AG04450 (cell line): Measurements from ENCODE around the gene TLE7. TPM values are rescaled to one million over a fixed set of nuclear protein-coding genes. Genes with fewer than 3 reads are reported as not detected.

Experiments
- CTCF ChIA-PET: fragments of 300-600, 350-600 bp; formaldehyde crosslinking; extraction: SDS; loops from one replicate; lab custom pipeline; 2022; ENCODE audit warnings: antibody characterized with exemption, inconsistent platforms; lab: Charles Lee
- POLR2A ChIA-PET: fragments of 350-600 bp; formaldehyde crosslinking; extraction: SDS; loops from one replicate; lab custom pipeline; 2021; ENCODE audit warnings: antibody characterized with exemption, inconsistent platforms; lab: Yijun Ruan, JAX
- DNase-seq: peaks from one replicate; pipeline ENCODE4 v3.0.0-alpha.2; 2011; ENCODE audit warnings: low read depth, low spot score
- H3K27ac ChIP-seq: one replicate; pipeline ENCODE4 v1.5.1; 2012; ENCODE audit warnings: low read depth, low read length, control low read depth
- H3K27me3 ChIP-seq: one replicate; pipeline ENCODE4 v1.6.0; 2012; ENCODE audit warnings: low read length; ENCODE audit not compliant: control insufficient read depth, insufficient read depth
- H3K4me3 ChIP-seq: 2 replicates; pipeline ENCODE4 v1.5.1; 2011; ENCODE audit warnings: mild to moderate bottlenecking, low read depth, low read length, control low read depth
- H3K9me3 ChIP-seq: 2 replicates; pipeline ENCODE4 v1.5.1; 2012; ENCODE audit warnings: low read length; ENCODE audit not compliant: control insufficient read depth, insufficient read depth
- polyA minus RNA-seq: library from RNA; depleted of rRNA, polyadenylated mRNA; stranded (reverse); fragments of >200 nt; gene quantifications from 2 replicates; pipeline ENCODE4 v1.2.3, GENCODE V29; 2011; rRNA and poly(A)+ RNA removed
- polyA plus RNA-seq: library from polyadenylated mRNA; depleted of rRNA; stranded (reverse); fragments of >200 nt; gene quantifications from 2 replicates; pipeline ENCODE4 v1.2.3, GENCODE V29; 2011; rRNA removed
- TF ChIP-seq, protein P1 (sequence below): IDR thresholded peaks from 2 replicates; pipeline ENCODE4 v1.5.1; 2011; ENCODE audit warnings: low read depth, low read length, control low read depth, inconsistent platforms

Gene TLE7
- polyA plus RNA-seq (not detected in 2 replicates), polyA minus RNA-seq (not detected in 2 replicates)

DNA sequence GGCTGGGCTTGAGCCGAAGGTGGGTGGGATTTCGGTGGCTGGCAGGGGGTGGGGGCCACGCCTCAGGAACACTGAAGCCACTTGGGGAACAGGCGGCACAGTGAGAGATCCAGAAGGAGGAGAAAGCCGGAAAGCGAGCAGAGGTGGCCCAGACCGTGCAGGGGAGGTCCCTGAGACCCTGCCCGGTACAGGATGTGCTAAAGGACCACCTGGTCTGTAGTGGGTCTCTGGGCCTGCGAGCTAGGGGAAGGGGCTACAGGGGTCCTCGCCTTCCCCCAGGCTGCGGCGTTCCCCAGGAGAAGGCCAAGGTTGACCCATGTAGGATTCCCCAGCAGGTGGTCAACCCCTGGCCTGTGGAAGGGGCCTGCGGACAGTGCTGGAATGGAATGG is at the start of gene TLE7:
TLE7 (minus strand) TSS at position 4 of the 390 bp plus-strand sequence. CDS start 8,730 bp downstream, outside the sequence.
- H3K4me3 ChIP-seq: no peak within 1 kb of the TSS
- no peak for DNase-seq
- no peak within 1 kb of the TSS for H3K27ac ChIP-seq
- H3K27me3 ChIP-seq: no peaks in the 10 kb centered on the region
- POLR2A ChIA-PET: no interaction called here
- CTCF ChIA-PET: no interaction called here
- H3K9me3 ChIP-seq: peaks cover 59% of the 10 kb centered on the region
- TF ChIP-seq, protein P1, sequence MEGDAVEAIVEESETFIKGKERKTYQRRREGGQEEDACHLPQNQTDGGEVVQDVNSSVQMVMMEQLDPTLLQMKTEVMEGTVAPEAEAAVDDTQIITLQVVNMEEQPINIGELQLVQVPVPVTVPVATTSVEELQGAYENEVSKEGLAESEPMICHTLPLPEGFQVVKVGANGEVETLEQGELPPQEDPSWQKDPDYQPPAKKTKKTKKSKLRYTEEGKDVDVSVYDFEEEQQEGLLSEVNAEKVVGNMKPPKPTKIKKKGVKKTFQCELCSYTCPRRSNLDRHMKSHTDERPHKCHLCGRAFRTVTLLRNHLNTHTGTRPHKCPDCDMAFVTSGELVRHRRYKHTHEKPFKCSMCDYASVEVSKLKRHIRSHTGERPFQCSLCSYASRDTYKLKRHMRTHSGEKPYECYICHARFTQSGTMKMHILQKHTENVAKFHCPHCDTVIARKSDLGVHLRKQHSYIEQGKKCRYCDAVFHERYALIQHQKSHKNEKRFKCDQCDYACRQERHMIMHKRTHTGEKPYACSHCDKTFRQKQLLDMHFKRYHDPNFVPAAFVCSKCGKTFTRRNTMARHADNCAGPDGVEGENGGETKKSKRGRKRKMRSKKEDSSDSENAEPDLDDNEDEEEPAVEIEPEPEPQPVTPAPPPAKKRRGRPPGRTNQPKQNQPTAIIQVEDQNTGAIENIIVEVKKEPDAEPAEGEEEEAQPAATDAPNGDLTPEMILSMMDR: no peak

DNA sequence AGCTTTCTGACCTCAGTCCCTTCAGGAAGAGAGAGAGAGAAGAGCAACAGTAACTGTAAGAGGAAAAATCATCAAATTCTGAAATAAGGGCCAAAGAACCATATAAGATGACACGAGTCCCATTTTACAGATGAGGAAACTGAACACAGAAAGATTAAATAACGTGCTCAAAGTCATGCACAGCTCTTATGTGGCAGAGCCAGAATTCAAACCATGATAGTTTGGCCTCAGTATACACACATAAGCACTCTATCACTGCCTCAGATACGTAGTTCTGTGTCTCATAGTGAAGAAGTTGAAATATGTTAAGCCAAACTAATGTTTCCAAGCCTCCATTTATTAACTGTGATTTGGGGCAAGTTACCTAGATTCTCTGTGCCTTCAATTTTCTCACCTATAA is 49.2 kb upstream of the TLE7 start:
- TF ChIP-seq, protein P1: no peak
- no peaks in the 10 kb centered on the region for H3K27me3 ChIP-seq
- DNase-seq: no peak
- no peaks in the 10 kb centered on the region; the same call in 1 of the 2 replicates for H3K9me3 ChIP-seq
- H3K4me3 ChIP-seq: no peak overlapping the region
- CTCF ChIA-PET: interaction anchor here (15.0 kb wide), 1 partner anchor 80 kb away, joined by 316 read pairs; no protein-coding TSS in a partner anchor
- H3K27ac ChIP-seq: no peak overlapping the region
- POLR2A ChIA-PET: no interaction called here

DNA sequence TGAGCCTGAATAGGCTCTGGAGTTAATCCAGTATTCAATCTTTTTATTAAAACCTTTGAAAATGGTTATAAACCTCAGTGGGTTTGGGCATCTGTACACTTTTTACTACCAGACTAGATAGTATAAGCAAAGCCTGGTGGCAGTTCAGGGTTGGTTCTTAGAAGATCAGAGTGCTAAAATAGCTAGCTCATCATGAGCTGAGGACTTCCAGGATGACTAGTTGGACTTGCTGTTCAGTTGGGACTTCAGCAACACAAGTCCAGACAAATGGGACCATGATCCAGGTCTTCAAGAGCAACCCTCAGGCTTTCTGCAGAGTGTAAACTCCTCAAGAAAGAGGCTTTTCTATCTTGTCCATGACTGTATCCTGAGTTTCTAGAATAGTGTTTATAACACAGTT is 48.5 kb upstream of the TLE7 start:
- H3K27ac ChIP-seq: no peak overlapping the region
- no peak for DNase-seq
- TF ChIP-seq, protein P1: no peak
- CTCF ChIA-PET: interaction anchor here (1.7 to 15.0 kb wide), 2 partner anchors 9 to 79 kb away, joined by 7 to 316 read pairs; no protein-coding TSS in a partner anchor
- H3K9me3 ChIP-seq: no peaks in the 10 kb centered on the region; the same call in 1 of the 2 replicates
- POLR2A ChIA-PET: no interaction called here
- no peak overlapping the region for H3K4me3 ChIP-seq
- H3K27me3 ChIP-seq: no peaks in the 10 kb centered on the region

DNA sequence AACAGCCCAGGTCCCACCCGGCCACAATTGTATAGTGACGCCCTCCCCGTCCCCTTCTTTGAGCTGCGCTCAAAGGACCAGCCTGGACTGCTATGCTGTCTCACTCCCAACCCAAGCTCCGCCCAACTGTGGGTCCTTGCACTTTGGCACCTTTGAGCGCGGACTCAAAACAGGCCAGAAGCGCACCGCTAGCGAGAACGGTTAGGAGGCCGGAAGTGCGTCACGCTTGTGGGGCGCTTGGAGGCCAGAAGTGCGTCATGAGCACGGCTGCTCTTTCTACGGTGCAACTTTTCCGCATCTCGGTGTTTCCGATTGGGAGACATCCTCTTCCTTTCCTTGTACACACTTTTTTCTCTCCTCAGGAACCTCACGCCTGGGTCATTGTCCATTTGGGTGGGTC is 47.3 kb upstream of the TLE7 start, which contains the start of gene ZNF19:
ZNF19 (minus strand) TSS at position 203 of the 400 bp plus-strand sequence. CDS start 7,210 bp downstream, outside the sequence.
- TF ChIP-seq, protein P1: no peak
- ChIA-PET CTCF (interaction anchor here (1.7 kb wide), 1 partner anchor 11 kb away, joined by 7 read pairs; no protein-coding TSS in a partner anchor), POLR2A (no interaction called here)
- Histone ChIP-seq H3K27ac (no peak within 1 kb of the TSS), H3K27me3 (no peaks in the 10 kb centered on the region), H3K9me3 (no peaks in the 10 kb centered on the region; the same call in 1 of the 2 replicates), H3K4me3 (no peak within 1 kb of the TSS)
- no peak for DNase-seq
